IMR-90 (cell line): ENCODE data around the gene UBL5. TPM values are rescaled to one million over a fixed set of nuclear protein-coding genes. Genes with fewer than 3 reads are reported as not detected.

Experiments
- ATAC-seq: fragments of 200-7000 bp; cut with Tn5 transposase; 2 replicates; pipeline ENCODE4 v1.9.1; 2020; ENCODE audit warnings: low read depth, mild to moderate bottlenecking, moderate library complexity
- BruUV-seq: library from RNA; stranded (reverse); fragments of 400-500 nt; replicated peaks from 2 replicates; lab custom pipeline; 2021; lab: Mats Ljungman, UMichigan
- CTCF ChIA-PET: fragments of 300-600 bp; formaldehyde crosslinking; extraction: SDS; loops from one replicate; lab custom pipeline; 2021; ENCODE audit warnings: antibody characterized with exemption; lab: Yijun Ruan, JAX
- POLR2A ChIA-PET: fragments of 300-600 bp; sonication (Branson Sonifier 250); formaldehyde crosslinking; loops from one replicate; lab custom pipeline; 2022; ENCODE audit warnings: antibody characterized with exemption; ENCODE audit not compliant: unreplicated experiment; lab: Charles Lee
- DNase-seq: peaks from one replicate; pipeline ENCODE4 v3.0.0; 2013
- H2AFZ ChIP-seq: replicated peaks from 2 replicates; pipeline ENCODE3; 2013; ENCODE audit warnings: low read length, mild to moderate bottlenecking; ENCODE audit not compliant: poor library complexity
- H2AK5ac ChIP-seq: 2 replicates; pipeline ENCODE4 v1.6.1; 2013; ENCODE audit warnings: low read depth, low read length, inconsistent platforms
- H2AK9ac ChIP-seq: replicated peaks from 2 replicates; pipeline ENCODE3; 2013; ENCODE audit warnings: mild to moderate bottlenecking, low read depth, low read length, moderate library complexity; ENCODE audit not compliant: poor library complexity
- H2BK120ac ChIP-seq: 2 replicates; pipeline ENCODE4 v1.6.1; 2013; ENCODE audit warnings: low read depth, low read length, inconsistent platforms
- H2BK15ac ChIP-seq: 3 replicates; pipeline ENCODE4 v1.6.1; 2013; ENCODE audit warnings: low read depth, low read length, inconsistent platforms
- H2BK20ac ChIP-seq: 2 replicates; pipeline ENCODE4 v1.6.1; 2013; ENCODE audit warnings: low read depth, mild to moderate bottlenecking, inconsistent platforms, low read length, moderate library complexity
- H2BK5ac ChIP-seq: 2 replicates; pipeline ENCODE4 v1.6.1; 2013; ENCODE audit warnings: mild to moderate bottlenecking, low read depth, low read length, inconsistent platforms; ENCODE audit not compliant: poor library complexity, severe bottlenecking
- H3K14ac ChIP-seq: replicated peaks from 2 replicates; pipeline ENCODE4 v1.6.1; 2013; ENCODE audit warnings: low read depth, low read length, inconsistent platforms
- H3K18ac ChIP-seq: 2 replicates; pipeline ENCODE4 v1.6.1; 2013; ENCODE audit warnings: low read depth, low read length, control low read depth
- H3K23ac ChIP-seq: 2 replicates; pipeline ENCODE4 v1.6.1; 2013; ENCODE audit warnings: low read depth, low read length, inconsistent platforms
- H3K27ac ChIP-seq: 2 replicates; pipeline ENCODE4 v1.5.1; 2013; ENCODE audit warnings: mild to moderate bottlenecking, control low read depth, low read length; ENCODE audit not compliant: insufficient read depth
- H3K27me3 ChIP-seq: 2 replicates; pipeline ENCODE4 v1.6.1; 2013; ENCODE audit warnings: low read length; ENCODE audit not compliant: control insufficient read depth, insufficient read depth
- H3K36me3 ChIP-seq: 2 replicates; pipeline ENCODE4 v1.6.1; 2013; ENCODE audit warnings: low read length, mixed read lengths; ENCODE audit not compliant: control insufficient read depth, insufficient read depth
- H3K4ac ChIP-seq: 2 replicates; pipeline ENCODE4 v1.6.1; 2013; ENCODE audit warnings: low read depth, low read length, inconsistent platforms
- H3K4me1 ChIP-seq: 2 replicates; pipeline ENCODE4 v1.6.1; 2013; ENCODE audit warnings: low read length, mixed read lengths; ENCODE audit not compliant: control insufficient read depth, insufficient read depth
- H3K4me2 ChIP-seq: 2 replicates; pipeline ENCODE4 v1.6.1; 2013; ENCODE audit warnings: low read depth, mild to moderate bottlenecking, control low read depth, low read length, moderate library complexity
- H3K4me3 ChIP-seq: 2 replicates; pipeline ENCODE4 v1.5.1; 2013; ENCODE audit warnings: low read depth, mild to moderate bottlenecking, control low read depth, low read length, moderate library complexity; ENCODE audit not compliant: insufficient read depth
- H3K56ac ChIP-seq: 2 replicates; pipeline ENCODE4 v1.6.1; 2013; ENCODE audit warnings: low read length, inconsistent platforms; ENCODE audit not compliant: insufficient read depth; ENCODE audit errors: extremely low read depth
- H3K79me1 ChIP-seq, 2 experiments: 2 replicates each; pipeline ENCODE4 v1.6.1; 2013; ENCODE audit warnings: low read length in 2 of 2, inconsistent platforms in 1 of 2, low read depth in 1 of 2
- H3K9ac ChIP-seq: 2 replicates; pipeline ENCODE4 v1.6.1; 2013; ENCODE audit warnings: low read depth, low read length, control low read depth
- H3K9me1 ChIP-seq: 2 replicates; pipeline ENCODE4 v1.6.1; 2013; ENCODE audit warnings: low read length, inconsistent platforms; ENCODE audit not compliant: insufficient read depth
- H3K9me3 ChIP-seq: 2 replicates; pipeline ENCODE4 v1.6.1; 2013; ENCODE audit warnings: low read length; ENCODE audit not compliant: control insufficient read depth, insufficient read depth
- H4K20me1 ChIP-seq: 2 replicates; pipeline ENCODE4 v1.6.1; 2013; ENCODE audit warnings: low read length, inconsistent platforms; ENCODE audit not compliant: insufficient read depth
- H4K5ac ChIP-seq: 2 replicates; pipeline ENCODE4 v1.6.1; 2013; ENCODE audit warnings: mild to moderate bottlenecking, low read depth, low read length, control low read depth
- H4K8ac ChIP-seq, 2 experiments: 2 replicates each; pipeline ENCODE4 v1.6.1; 2013; ENCODE audit warnings: low read depth in 2 of 2, low read length in 2 of 2, control low read depth in 1 of 2, inconsistent platforms in 1 of 2
- H4K91ac ChIP-seq: 2 replicates; pipeline ENCODE4 v1.6.1; 2013; ENCODE audit warnings: low read depth, low read length, inconsistent platforms; ENCODE audit not compliant: insufficient read depth
- BHLHE40 ChIP-seq: fragments of 150-350 bp; IDR thresholded peaks from 2 replicates; pipeline ENCODE4 v1.6.1; 2016; ENCODE audit warnings: mild to moderate bottlenecking, low read depth, low read length
- CEBPB ChIP-seq: IDR thresholded peaks from 2 replicates; pipeline ENCODE4 v1.6.1; 2012; ENCODE audit warnings: low read depth, low read length, improper control_type of control experiment
- CHD1 ChIP-seq: IDR thresholded peaks from 2 replicates; pipeline ENCODE4 v1.6.1; 2012; ENCODE audit warnings: low read depth, low read length, improper control_type of control experiment
- CTCF ChIP-seq: conservative IDR thresholded peaks from 2 replicates; pipeline ENCODE4 v1.5.1; 2012; ENCODE audit warnings: mild to moderate bottlenecking, low read depth, low read length, improper control_type of control experiment
- ELK1 ChIP-seq: fragments of 150-350 bp; IDR thresholded peaks from 2 replicates; pipeline ENCODE4 v1.6.1; 2016; ENCODE audit warnings: low read depth, mild to moderate bottlenecking, low read length, moderate library complexity, borderline replicate concordance
- FOS ChIP-seq: fragments of 150-350 bp; IDR thresholded peaks from 2 replicates; pipeline ENCODE4 v1.6.1; 2016; ENCODE audit warnings: low read depth, low read length
- MAFK ChIP-seq: IDR thresholded peaks from 2 replicates; pipeline ENCODE4 v1.6.1; 2012; ENCODE audit warnings: low read depth, low read length, improper control_type of control experiment
- MAZ ChIP-seq: IDR thresholded peaks from 2 replicates; pipeline ENCODE4 v1.6.1; 2012; ENCODE audit warnings: low read depth, mild to moderate bottlenecking, low read length, improper control_type of control experiment, moderate library complexity, borderline replicate concordance
- MXI1 ChIP-seq: IDR thresholded peaks from 2 replicates; pipeline ENCODE4 v1.6.1; 2012; ENCODE audit warnings: low read depth, mild to moderate bottlenecking, low read length, moderate library complexity, borderline replicate concordance
- NFE2L2 ChIP-seq: fragments of 150-350 bp; IDR thresholded peaks from 2 replicates; pipeline ENCODE4 v1.6.1; 2016; ENCODE audit warnings: low read depth, mild to moderate bottlenecking, low read length
- POLR2A ChIP-seq: IDR thresholded peaks from 2 replicates; pipeline ENCODE4 v1.6.1; 2012; ENCODE audit warnings: mild to moderate bottlenecking, low read depth, low read length
- RAD21 ChIP-seq: IDR thresholded peaks from 2 replicates; pipeline ENCODE4 v1.6.1; 2012; ENCODE audit warnings: low read length, improper control_type of control experiment
- RCOR1 ChIP-seq: IDR thresholded peaks from 2 replicates; pipeline ENCODE4 v1.6.1; 2012; ENCODE audit warnings: mild to moderate bottlenecking, low read length, improper control_type of control experiment; ENCODE audit not compliant: insufficient replicate concordance
- RFX5 ChIP-seq: IDR thresholded peaks from 2 replicates; pipeline ENCODE4 v1.8.0; 2012; ENCODE audit warnings: low read depth, mild to moderate bottlenecking, low read length, moderate library complexity
- SMC3 ChIP-seq: fragments of 150-350 bp; IDR thresholded peaks from 2 replicates; pipeline ENCODE4 v1.6.1; 2016; ENCODE audit warnings: low read depth, mild to moderate bottlenecking, antibody characterized with exemption, low read length, moderate library complexity
- USF2 ChIP-seq: fragments of 150-350 bp; IDR thresholded peaks from 2 replicates; pipeline ENCODE4 v1.6.1; 2017; ENCODE audit warnings: mild to moderate bottlenecking, antibody characterized with exemption, low read length, low read depth
- whole genome bisulfite sequencing, 2 experiments: methylation state at CpG; one replicate each; pipeline versions ENCODE4 v1.1.5 to v1.1.7; 2013; ENCODE audit warnings: missing lambda C conversion rate in 2 of 2; ENCODE audit not compliant: insufficient read length in 1 of 2; ENCODE audit errors: extremely low coverage in 2 of 2; 5-methylcytosine and 5-hydroxymethylcytosine counted together
- dilution Hi-C: fragments of 300-500 bp; cut with HindIII; formaldehyde crosslinking; loops from one replicate; pipeline ENCODE4 v1.14.3; 2018; ENCODE audit warnings: low sequenced_read_pairs; ENCODE audit not compliant: unreplicated experiment
- in situ Hi-C: fragments of 300-500 bp; cut with MboI; formaldehyde crosslinking; loops from 3 replicates; pipeline ENCODE4 v1.14.3; 2019; ENCODE audit warnings: low sequenced_read_pairs, inconsistent platforms, mixed read lengths
- intact Hi-C: fragments of 100-400 bp; cut with micrococcal nuclease; formaldehyde crosslinking; loops from 2 replicates; pipeline ENCODE4 v1.10.0; 2022
- polyA plus RNA-seq, 3 experiments: library from polyadenylated mRNA; depleted of rRNA; stranded (reverse); fragments of >200 nt; gene quantifications; 2 replicates each; pipeline ENCODE4 v1.2.3, GENCODE V29; 2012; ENCODE audit warnings: low replicate concordance in 1 of 3
- total RNA-seq: library from RNA; depleted of rRNA; stranded (reverse); fragments of >200 nt; gene quantifications from 2 replicates; pipeline ENCODE4 v1.2.3, GENCODE V29; 2012

The UBL5 gene
- total and polyA plus RNA-seq, 2 of the 4 experiments (the other 2 are of a cell fraction): 434 to 1,091 TPM

GRCh38 chr19:9865732-9866501, 38.2 kb downstream of the UBL5 start:
- Histone ChIP-seq H3K4me3 (no peak overlapping the region), H4K8ac (no peak overlapping the region), H3K9me1 (no peaks in the 10 kb centered on the region), H3K4ac (no peak overlapping the region), H3K4me1 (no peaks in the 10 kb centered on the region), H2BK15ac (no peak overlapping the region), H2BK20ac (no peak overlapping the region), H3K56ac (no peak overlapping the region), H3K9ac (no peak overlapping the region), H2AK9ac (no peak overlapping the region), H3K23ac (no peak overlapping the region), H3K18ac (no peak overlapping the region), H3K9me3 (no peaks in the 10 kb centered on the region), H4K5ac (no peak overlapping the region), H3K36me3 (no peaks in the 10 kb centered on the region), H3K14ac (no peak overlapping the region), H4K20me1 (no peaks in the 10 kb centered on the region), H2AK5ac (no peak overlapping the region), H3K27me3 (no peaks in the 10 kb centered on the region; the same call in 1 of the 2 replicates), H2BK120ac (no peak overlapping the region), H3K79me1 (no peaks in the 10 kb centered on the region), H4K91ac (no peak overlapping the region), H3K27ac (no peak overlapping the region), H3K4me2 (no peak overlapping the region), H2AFZ (no peak overlapping the region), H2BK5ac (no peak overlapping the region)
- ATAC-seq: no peak
- 100% methylated on average over 4 of the region's 16 CpGs; no CpG with 5 or more reads in 1 of the 2 experiments for WGBS, 2 experiments
- POLR2A ChIA-PET: no interaction called here
- DNase-seq: no peak
- BruUV-seq: no TSS peak
- in situ Hi-C loops: no loop called here
- dilution Hi-C loops: no loop called here
- intact Hi-C loops: no loop called here
- no peak for TF ChIP-seq MAZ
- TF ChIP-seq POLR2A: no peak
- TF ChIP-seq USF2: no peak
- no peak for TF ChIP-seq RFX5
- no peak for TF ChIP-seq RCOR1
- no peak for TF ChIP-seq RAD21
- no peak for TF ChIP-seq SMC3
- no peak for TF ChIP-seq ELK1
- no peak for TF ChIP-seq CHD1
- TF ChIP-seq CEBPB: no peak
- no peak for TF ChIP-seq MXI1
- no peak for TF ChIP-seq MAFK
- TF ChIP-seq FOS: no peak
- TF ChIP-seq NFE2L2: no peak
- no peak for TF ChIP-seq BHLHE40
- no peak for TF ChIP-seq CTCF
- CTCF ChIA-PET: no interaction called here
